MM.1S (cell line): Measurements from ENCODE around the gene GSN.

Experiments
- DNase-seq: peaks from one replicate; pipeline ENCODE4 v3.0.0-alpha.2; 2015
- H2AFZ ChIP-seq: fragments of 300-600 bp; sonication (generic); 2 replicates; pipeline ENCODE4 v1.6.0; 2016; ENCODE audit warnings: antibody characterized with exemption, low read length
- H3F3A ChIP-seq: fragments of 300-600 bp; sonication (generic); 2 replicates; pipeline ENCODE4 v1.6.1; 2016; ENCODE audit warnings: mild to moderate bottlenecking, antibody characterized with exemption, low read length, moderate library complexity, mixed read lengths; ENCODE audit not compliant: insufficient read depth
- H3K27ac ChIP-seq: fragments of 300-600 bp; sonication (generic); 2 replicates; pipeline ENCODE4 v1.5.1; 2016; ENCODE audit warnings: mild to moderate bottlenecking, low read length
- H3K27me3 ChIP-seq: fragments of 300-600 bp; sonication (generic); replicated peaks from 2 replicates; pipeline ENCODE4 v1.6.0; 2016; ENCODE audit warnings: low read length; ENCODE audit not compliant: insufficient read depth
- H3K36me3 ChIP-seq: fragments of 300-600 bp; sonication (generic); replicated peaks from 2 replicates; pipeline ENCODE4 v1.6.1; 2016; ENCODE audit warnings: mild to moderate bottlenecking, low read length, mixed read lengths; ENCODE audit not compliant: insufficient read depth
- H3K4me1 ChIP-seq: fragments of 300-600 bp; sonication (generic); 2 replicates; pipeline ENCODE4 v1.6.1; 2016; ENCODE audit warnings: low read length, mixed read lengths
- H3K4me2 ChIP-seq: fragments of 300-600 bp; sonication (generic); 2 replicates; pipeline ENCODE4 v1.6.0; 2016; ENCODE audit warnings: low read depth, low read length
- H3K4me3 ChIP-seq: fragments of 300-600 bp; sonication (generic); 2 replicates; pipeline ENCODE4 v1.5.1; 2016; ENCODE audit warnings: low read length, mixed read lengths
- H3K79me2 ChIP-seq: fragments of 300-600 bp; sonication (generic); 2 replicates; pipeline ENCODE4 v1.6.1; 2016; ENCODE audit warnings: mixed run types, low read length, mixed read lengths
- H3K9ac ChIP-seq: fragments of 300-600 bp; sonication (generic); 2 replicates; pipeline ENCODE4 v1.6.1; 2016; ENCODE audit warnings: low read length, mixed read lengths
- H3K9me2 ChIP-seq: fragments of 300-600 bp; sonication (generic); replicated peaks from 2 replicates; pipeline ENCODE4 v1.6.1; 2016; ENCODE audit warnings: mild to moderate bottlenecking, low read length, mixed read lengths; ENCODE audit not compliant: insufficient read depth
- H3K9me3 ChIP-seq: fragments of 300-600 bp; sonication (generic); replicated peaks from 2 replicates; pipeline ENCODE4 v1.6.1; 2016; ENCODE audit warnings: mild to moderate bottlenecking, low read length, mixed read lengths; ENCODE audit not compliant: insufficient read depth
- H4K20me1 ChIP-seq: fragments of 300-600 bp; sonication (generic); 2 replicates; pipeline ENCODE4 v1.6.1; 2016; ENCODE audit warnings: mild to moderate bottlenecking, low read length, moderate library complexity, mixed read lengths; ENCODE audit not compliant: insufficient read depth
- CTCF ChIP-seq: fragments of 300-600 bp; sonication (generic); IDR thresholded peaks from 2 replicates; pipeline ENCODE4 v1.5.1; 2016; ENCODE audit warnings: antibody characterized with exemption, low read length, mixed read lengths
- EZH2 ChIP-seq: fragments of 300-600 bp; sonication (generic); optimal IDR thresholded peaks from 2 replicates; pipeline ENCODE3; 2017; ENCODE audit warnings: low read depth, mild to moderate bottlenecking, antibody characterized with exemption, low read length, mixed read lengths
- EZH2phosphoT487 ChIP-seq: fragments of 300-600 bp; sonication (generic); IDR thresholded peaks from 2 replicates; pipeline ENCODE4 v1.6.1; 2018; ENCODE audit warnings: antibody characterized with exemption, low read length

GSN gene

GRCh38 chr9:121333950-121334773, 66.2 kb downstream of the GSN start:
- Histone ChIP-seq H3K79me2 (no peaks in the 10 kb centered on the region), H3K9ac (no peak overlapping the region), H3K36me3 (no peaks in the 10 kb centered on the region), H3F3A (no peaks in the 10 kb centered on the region), H3K27ac (no peak overlapping the region), H3K4me3 (no peak overlapping the region), H3K9me3 (no peaks in the 10 kb centered on the region), H4K20me1 (no peaks in the 10 kb centered on the region), H3K4me1 (no peaks in the 10 kb centered on the region), H3K9me2 (no peaks in the 10 kb centered on the region), H3K27me3 (no peaks in the 10 kb centered on the region), H3K4me2 (no peak overlapping the region), H2AFZ (no peak overlapping the region)
- DNase-seq: no peak
- TF ChIP-seq EZH2: no peak
- no peak for TF ChIP-seq EZH2phosphoT487

GRCh38 chr9:121336665-121337064, 68.7 kb downstream of the GSN start:
- TF ChIP-seq EZH2phosphoT487 (no peak), EZH2 (no peak), CTCF (no peak)
- peaks cover 6% of the 10 kb centered on the region; the same call in 1 of the 2 replicates for H3K4me1 ChIP-seq
- no peak for DNase-seq
- no peak overlapping the region for H2AFZ ChIP-seq
- no peak overlapping the region for H3K4me2 ChIP-seq
- H3K27me3 ChIP-seq: no peaks in the 10 kb centered on the region
- no peaks in the 10 kb centered on the region for H3K79me2 ChIP-seq
- H3K9ac ChIP-seq: no peak overlapping the region
- H3K9me2 ChIP-seq: no peaks in the 10 kb centered on the region
- H3K9me3 ChIP-seq: no peaks in the 10 kb centered on the region
- H4K20me1 ChIP-seq: no peaks in the 10 kb centered on the region
- H3K36me3 ChIP-seq: no peaks in the 10 kb centered on the region
- H3F3A ChIP-seq: 0 out of 2 replicates have a peak, but pooled peaks cover 3% of the 10 kb centered on the region
- H3K4me3 ChIP-seq: no peak overlapping the region
- no peak overlapping the region for H3K27ac ChIP-seq

GRCh38 chr9:121339437-121339836, 71.5 kb downstream of the GSN start:
- Histone ChIP-seq H3K9me2 (no peaks in the 10 kb centered on the region), H3K4me1 (peaks cover 13% of the 10 kb centered on the region), H4K20me1 (no peaks in the 10 kb centered on the region), H3K36me3 (no peaks in the 10 kb centered on the region), H2AFZ (no peak overlapping the region), H3K4me3 (no peak overlapping the region), H3K79me2 (no peaks in the 10 kb centered on the region), H3K9ac (no peak overlapping the region), H3F3A (peaks cover 3% of the 10 kb centered on the region; the same call in 1 of the 2 replicates), H3K27ac (no peak overlapping the region), H3K27me3 (no peaks in the 10 kb centered on the region), H3K9me3 (no peaks in the 10 kb centered on the region), H3K4me2 (no peak overlapping the region)
- DNase-seq: no peak
- TF ChIP-seq EZH2 (no peak), EZH2phosphoT487 (no peak), CTCF (no peak)
